IMR-90 (cell line): ENCODE measurements around the gene KRTAP12-2. TPM values are rescaled to one million over a fixed set of nuclear protein-coding genes. Genes with fewer than 3 reads are reported as not detected.

Experiments used
- BHLHE40 ChIP-seq: fragments of 150-350 bp; IDR thresholded peaks from 2 replicates; pipeline ENCODE4 v1.6.1; 2016; ENCODE audit warnings: mild to moderate bottlenecking, low read depth, low read length
- MAZ ChIP-seq: IDR thresholded peaks from 2 replicates; pipeline ENCODE4 v1.6.1; 2012; ENCODE audit warnings: low read depth, mild to moderate bottlenecking, low read length, improper control_type of control experiment, moderate library complexity, borderline replicate concordance
- MXI1 ChIP-seq: IDR thresholded peaks from 2 replicates; pipeline ENCODE4 v1.6.1; 2012; ENCODE audit warnings: low read depth, mild to moderate bottlenecking, low read length, moderate library complexity, borderline replicate concordance
- NFE2L2 ChIP-seq: fragments of 150-350 bp; IDR thresholded peaks from 2 replicates; pipeline ENCODE4 v1.6.1; 2016; ENCODE audit warnings: low read depth, mild to moderate bottlenecking, low read length
- POLR2A ChIP-seq: IDR thresholded peaks from 2 replicates; pipeline ENCODE4 v1.6.1; 2012; ENCODE audit warnings: mild to moderate bottlenecking, low read depth, low read length
- RCOR1 ChIP-seq: IDR thresholded peaks from 2 replicates; pipeline ENCODE4 v1.6.1; 2012; ENCODE audit warnings: mild to moderate bottlenecking, low read length, improper control_type of control experiment; ENCODE audit not compliant: insufficient replicate concordance
- RFX5 ChIP-seq: IDR thresholded peaks from 2 replicates; pipeline ENCODE4 v1.8.0; 2012; ENCODE audit warnings: low read depth, mild to moderate bottlenecking, low read length, moderate library complexity
- polyA plus RNA-seq, 3 experiments: library from polyadenylated mRNA; depleted of rRNA; stranded (reverse); fragments of >200 nt; gene quantifications; 2 replicates each; pipeline ENCODE4 v1.2.3, GENCODE V29; 2012; ENCODE audit warnings: low replicate concordance in 1 of 3
- total RNA-seq: library from RNA; depleted of rRNA; stranded (reverse); fragments of >200 nt; gene quantifications from 2 replicates; pipeline ENCODE4 v1.2.3, GENCODE V29; 2012

The KRTAP12-2 gene
- total and polyA plus RNA-seq, 2 of the 4 experiments (the other 2 are of a cell fraction), result not detected

DNA sequence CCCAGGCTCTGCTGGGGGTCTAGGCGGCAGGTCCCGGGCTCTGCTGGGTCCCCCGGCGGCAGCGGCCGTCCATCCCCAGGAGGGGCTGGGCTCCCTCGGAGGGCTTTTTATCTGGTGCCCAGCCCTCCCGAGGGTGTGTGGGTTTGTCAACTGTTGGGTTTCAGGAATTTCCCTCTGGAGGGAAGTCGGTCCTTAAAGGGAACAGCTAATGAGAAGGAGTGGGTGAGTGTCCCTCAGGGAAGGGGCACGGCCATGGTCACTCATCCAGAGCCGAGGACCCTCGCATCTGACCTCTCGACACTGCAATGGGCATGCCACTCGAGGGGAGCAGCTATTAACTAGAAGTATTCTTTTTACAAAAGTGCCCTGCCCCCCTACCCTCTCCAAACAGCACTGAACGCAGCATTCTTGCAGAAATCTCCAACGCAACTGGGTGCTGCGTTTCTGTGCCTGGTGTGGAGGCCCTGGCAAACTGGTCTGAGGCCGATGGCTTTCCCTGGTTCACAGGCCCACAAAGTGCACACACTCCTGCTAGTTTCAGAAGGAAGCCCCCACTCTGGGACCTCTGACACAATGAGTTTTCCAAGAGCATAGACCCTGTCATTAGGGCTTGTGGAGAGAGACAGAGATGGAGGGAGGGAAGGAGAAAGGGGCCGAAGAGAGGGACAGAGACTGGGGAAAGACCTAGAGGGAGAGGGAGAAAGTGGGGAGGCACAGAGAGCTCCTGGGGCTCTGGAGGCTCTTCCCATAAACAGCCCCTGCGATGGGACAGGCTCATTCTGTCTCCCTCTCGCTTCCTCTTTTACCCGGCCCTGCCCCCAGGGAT is 45.7 kb upstream of the KRTAP12-2 start (continued):
- TF ChIP-seq MXI1 (no peak), RCOR1 (no peak), BHLHE40 (no peak), NFE2L2 (no peak), RFX5 (no peak), MAZ (no peak), POLR2A (no peak)
